Mesenchymal stem cell (in vitro differentiated cells and primary cell): Measurements from ENCODE around the gene ID4.

Experiments
- DNase-seq: peaks from one replicate; pipeline ENCODE4 v3.0.0-alpha.2; 2013
- H2AFZ ChIP-seq: one replicate; pipeline ENCODE4 v1.6.1; 2013; ENCODE audit warnings: low read depth, mild to moderate bottlenecking, control low read depth, inconsistent platforms, low read length, moderate library complexity
- H2AK5ac ChIP-seq: 2 replicates; pipeline ENCODE4 v1.6.1; 2013; ENCODE audit warnings: low read length, moderate library complexity, mild to moderate bottlenecking, inconsistent platforms; ENCODE audit not compliant: severe bottlenecking
- H2BK120ac ChIP-seq: one replicate; pipeline ENCODE4 v1.6.1; 2013; ENCODE audit warnings: low read depth, mild to moderate bottlenecking, inconsistent platforms, low read length, moderate library complexity
- H2BK12ac ChIP-seq, 2 experiments: one replicate each; pipeline ENCODE4 v1.6.1; 2013; ENCODE audit warnings: inconsistent platforms in 2 of 2, low read length in 2 of 2, mild to moderate bottlenecking in 2 of 2, moderate library complexity in 2 of 2, control low read depth in 1 of 2
- H2BK15ac ChIP-seq: one replicate; pipeline ENCODE4 v1.6.1; 2013; ENCODE audit warnings: mild to moderate bottlenecking, low read depth, inconsistent platforms; ENCODE audit not compliant: poor library complexity, severe bottlenecking
- H2BK5ac ChIP-seq: 2 replicates; pipeline ENCODE4 v1.6.1; 2013; ENCODE audit warnings: low read depth, mild to moderate bottlenecking, low read length, control low read depth, inconsistent platforms; ENCODE audit not compliant: poor library complexity, severe bottlenecking
- H3K14ac ChIP-seq, 2 experiments: one replicate each; pipeline ENCODE4 v1.6.1; 2013; ENCODE audit warnings: inconsistent platforms in 2 of 2, low read length in 2 of 2, control low read depth in 1 of 2, mild to moderate bottlenecking in 1 of 2, moderate library complexity in 1 of 2
- H3K18ac ChIP-seq, 2 experiments: one replicate each; pipeline ENCODE4 v1.6.1; 2013; ENCODE audit warnings: inconsistent platforms in 2 of 2, low read length in 2 of 2, control low read depth in 1 of 2, low read depth in 1 of 2, mild to moderate bottlenecking in 1 of 2
- H3K23ac ChIP-seq, 2 experiments: one replicate each; pipeline ENCODE4 v1.6.1; 2013; ENCODE audit warnings: inconsistent platforms in 2 of 2, low read length in 2 of 2, mild to moderate bottlenecking in 2 of 2, moderate library complexity in 2 of 2, control low read depth in 1 of 2
- H3K27ac ChIP-seq: 2 replicates; pipeline ENCODE4 v1.5.1; 2013; ENCODE audit warnings: mild to moderate bottlenecking, moderate library complexity, low read length, control low read depth, inconsistent platforms; ENCODE audit not compliant: poor library complexity, severe bottlenecking
- H3K27me3 ChIP-seq, 2 experiments: 2 replicates each; pipeline versions ENCODE4 v1.6.1 to v1.7.0; 2013; ENCODE audit warnings: low read length in 2 of 2, mild to moderate bottlenecking in 2 of 2, moderate library complexity in 2 of 2, control low read depth in 1 of 2, inconsistent platforms in 1 of 2; ENCODE audit not compliant: control insufficient read depth in 1 of 2, insufficient read depth in 1 of 2
- H3K36me3 ChIP-seq, 2 experiments: 2 replicates each; pipeline versions ENCODE4 v1.6.1 to v1.7.0; 2013; ENCODE audit warnings: low read length in 2 of 2, control low read depth in 1 of 2, inconsistent platforms in 1 of 2, low read depth in 1 of 2, mild to moderate bottlenecking in 1 of 2; ENCODE audit not compliant: insufficient read depth in 2 of 2, control insufficient read depth in 1 of 2
- H3K4ac ChIP-seq, 2 experiments: one replicate each; pipeline ENCODE4 v1.6.1; 2013; ENCODE audit warnings: inconsistent platforms in 2 of 2, low read length in 2 of 2, mild to moderate bottlenecking in 2 of 2, moderate library complexity in 2 of 2, control low read depth in 1 of 2, low read depth in 1 of 2
- H3K4me1 ChIP-seq: 2 replicates; pipeline ENCODE4 v1.6.1; 2013; ENCODE audit warnings: low read depth, low read length, control low read depth; ENCODE audit not compliant: control insufficient read depth, insufficient read depth
- H3K4me2 ChIP-seq: 2 replicates; pipeline ENCODE4 v1.6.1; 2013; ENCODE audit warnings: low read length, mild to moderate bottlenecking, inconsistent platforms; ENCODE audit not compliant: poor library complexity, severe bottlenecking
- H3K4me3 ChIP-seq, 2 experiments: 2 replicates each; pipeline versions ENCODE4 v1.5.1 to v1.7.0; 2013; ENCODE audit warnings: low read length in 2 of 2, mild to moderate bottlenecking in 2 of 2, control low read depth in 1 of 2, low read depth in 1 of 2; ENCODE audit not compliant: insufficient read depth in 1 of 2
- H3K79me1 ChIP-seq: replicated peaks from 2 replicates; pipeline ENCODE4 v1.6.1; 2013; ENCODE audit warnings: mild to moderate bottlenecking, control low read depth, low read length, inconsistent platforms; ENCODE audit not compliant: poor library complexity, severe bottlenecking
- H3K9ac ChIP-seq: 2 replicates; pipeline ENCODE4 v1.7.0; 2013; ENCODE audit warnings: mild to moderate bottlenecking, low read length, moderate library complexity
- H3K9me3 ChIP-seq: 2 replicates; pipeline ENCODE4 v1.7.0; 2013; ENCODE audit warnings: mild to moderate bottlenecking, low read length; ENCODE audit not compliant: control insufficient read depth
- H4K8ac ChIP-seq: one replicate; pipeline ENCODE4 v1.6.1; 2013; ENCODE audit warnings: inconsistent platforms, mild to moderate bottlenecking, low read length, moderate library complexity
- H4K91ac ChIP-seq: one replicate; pipeline ENCODE4 v1.6.1; 2013; ENCODE audit warnings: mild to moderate bottlenecking, low read length, inconsistent platforms
- WGBS: methylation state at CpG from one replicate; pipeline ENCODE4 v1.1.7; 2013; ENCODE audit warnings: mixed read lengths; 5-methylcytosine and 5-hydroxymethylcytosine counted together

The ID4 gene

GRCh38 chr6:19857139-19857538, 20.0 kb downstream of the ID4 start:
- no peak overlapping the region for H3K4me2 ChIP-seq
- H3K4ac ChIP-seq, result no peak overlapping the region
- H2BK5ac ChIP-seq, result no peak overlapping the region
- DNase-seq, result no peak
- H3K27ac ChIP-seq, result no peak overlapping the region
- WGBS, result 98% methylated on average over 3 of the region's 3 CpGs
- no peak overlapping the region for H4K8ac ChIP-seq
- H2AFZ ChIP-seq, result no peak overlapping the region
- no peak overlapping the region for H3K14ac ChIP-seq
- no peak overlapping the region for H3K18ac ChIP-seq
- no peak overlapping the region for H4K91ac ChIP-seq
- H2BK12ac ChIP-seq, result no peak overlapping the region
- H3K23ac ChIP-seq, result no peak overlapping the region
- H3K9me3 ChIP-seq, result no peaks in the 10 kb centered on the region
- no peak overlapping the region for H2AK5ac ChIP-seq
- no peak overlapping the region for H2BK120ac ChIP-seq
- no peak overlapping the region for H2BK15ac ChIP-seq
- H3K79me1 ChIP-seq, result no peaks in the 10 kb centered on the region
- peaks cover 0 to 10% of the 10 kb centered on the region in 2 experiments for H3K27me3 ChIP-seq
- no peak overlapping the region for H3K9ac ChIP-seq
- no peak overlapping the region for H3K4me3 ChIP-seq
- no peaks in the 10 kb centered on the region for H3K36me3 ChIP-seq
- no peaks in the 10 kb centered on the region for H3K4me1 ChIP-seq

- Histone ChIP-seq H3K27me3 (peaks cover 0 to 10% of the 10 kb centered on the region in 2 experiments), H3K9ac (no peak overlapping the region), H2AK5ac (no peak overlapping the region), H3K9me3 (no peaks in the 10 kb centered on the region), H4K8ac (no peak overlapping the region), H2BK5ac (no peak overlapping the region), H3K4me3 (no peak overlapping the region), H3K4me1 (no peaks in the 10 kb centered on the region), H2BK15ac (no peak overlapping the region), H4K91ac (no peak overlapping the region), H2BK12ac (no peak overlapping the region), H3K14ac (no peak overlapping the region), H3K4me2 (no peak overlapping the region), H3K27ac (no peak overlapping the region), H3K4ac (no peak overlapping the region), H3K36me3 (no peaks in the 10 kb centered on the region), H3K18ac (no peak overlapping the region), H2BK120ac (no peak overlapping the region), H2AFZ (no peak overlapping the region), H3K23ac (no peak overlapping the region), H3K79me1 (no peaks in the 10 kb centered on the region)
- WGBS, result 76% methylated on average over 4 of the region's 4 CpGs
- no peak for DNase-seq
Measured at GRCh38 chr6:19857703-19858102, 20.5 kb downstream of the ID4 start.

GRCh38 chr6:19860235-19860877, 23.2 kb downstream of the ID4 start:
- Histone ChIP-seq H2BK120ac (no peak overlapping the region), H3K27me3 (peaks cover 0 to 10% of the 10 kb centered on the region in 2 experiments), H2BK12ac (no peak overlapping the region), H3K14ac (no peak overlapping the region), H3K4ac (no peak overlapping the region), H3K4me3 (no peak overlapping the region), H2AK5ac (no peak overlapping the region), H2AFZ (no peak overlapping the region), H3K23ac (no peak overlapping the region), H3K27ac (no peak overlapping the region), H4K91ac (no peak overlapping the region), H2BK15ac (no peak overlapping the region), H3K18ac (no peak overlapping the region), H3K79me1 (no peaks in the 10 kb centered on the region), H3K9ac (no peak overlapping the region), H3K36me3 (no peaks in the 10 kb centered on the region), H3K4me2 (no peak overlapping the region), H3K9me3 (no peaks in the 10 kb centered on the region), H2BK5ac (no peak overlapping the region), H3K4me1 (no peaks in the 10 kb centered on the region), H4K8ac (no peak overlapping the region)
- 93% methylated on average over 4 of the region's 4 CpGs for WGBS
- DNase-seq, result no peak

- H4K8ac ChIP-seq, result no peak overlapping the region
- no peak for DNase-seq
- H3K14ac ChIP-seq, result no peak overlapping the region
- peaks cover 0 to 23% of the 10 kb centered on the region in 2 experiments for H3K27me3 ChIP-seq
- no peak overlapping the region for H3K4me3 ChIP-seq
- no peak overlapping the region for H4K91ac ChIP-seq
- H3K9ac ChIP-seq, result no peak overlapping the region
- H3K4me1 ChIP-seq, result no peaks in the 10 kb centered on the region
- H3K4me2 ChIP-seq, result no peak overlapping the region
- H2BK120ac ChIP-seq, result no peak overlapping the region
- H2AFZ ChIP-seq, result no peak overlapping the region
- H3K4ac ChIP-seq, result no peak overlapping the region
- H2AK5ac ChIP-seq, result no peak overlapping the region
- H3K18ac ChIP-seq, result no peak overlapping the region
- H2BK5ac ChIP-seq, result no peak overlapping the region
- no peak overlapping the region for H2BK15ac ChIP-seq
- H3K79me1 ChIP-seq, result no peaks in the 10 kb centered on the region
- no peaks in the 10 kb centered on the region for H3K9me3 ChIP-seq
- no peak overlapping the region for H3K23ac ChIP-seq
- H3K36me3 ChIP-seq, result no peaks in the 10 kb centered on the region
- H3K27ac ChIP-seq, result no peak overlapping the region
- 95% methylated on average over 2 of the region's 3 CpGs for WGBS
- no peak overlapping the region for H2BK12ac ChIP-seq
Measured at GRCh38 chr6:19864285-19864684, 27.1 kb downstream of the ID4 start.
